Ovary (tissue), 9 donors: ENCODE results near the gene CDC40. TPM values are rescaled to one million over a fixed set of nuclear protein-coding genes. Genes with fewer than 3 reads are reported as not detected.

Source experiments
- DNase-seq, 5 donors: peaks; one replicate each; pipeline ENCODE4 v3.0.0-alpha.2; 2019 to 2020
- H3K27ac ChIP-seq, 2 donors: fragments of 200-600 bp; one replicate each; pipeline versions ENCODE4 v1.5.1 to v1.8.0; 2019 to 2022
- H3K27me3 ChIP-seq: fragments of 200-600 bp; one replicate; pipeline ENCODE4 v1.8.0; 2022
- H3K36me3 ChIP-seq: fragments of 200-600 bp; sonication (generic); one replicate; pipeline ENCODE4 v1.5.1; 2019
- H3K4me1 ChIP-seq: one replicate; pipeline ENCODE4 v1.8.1; 2013; ENCODE audit warnings: mild to moderate bottlenecking, moderate library complexity; ENCODE audit not compliant: insufficient read depth
- H3K4me3 ChIP-seq: fragments of 200-600 bp; sonication (generic); one replicate; pipeline ENCODE4 v1.5.1; 2017
- H3K9me3 ChIP-seq, 2 donors: fragments of 200-600 bp in 1 of 2; sonication (generic) in 1 of 2; one replicate each; pipeline versions ENCODE4 v1.5.1 to v1.8.1; 2013 to 2019; ENCODE audit warnings: mild to moderate bottlenecking in 1 of 2, moderate library complexity in 1 of 2
- CTCF ChIP-seq, 3 donors: fragments of 450-650 bp in 2 of 3; fragments of 200-600 bp in 1 of 3; IDR thresholded peaks; one replicate each; pipeline versions ENCODE4 v1.5.1 to v1.8.0; 2016 to 2022; ENCODE audit warnings: antibody characterized with exemption in 3 of 3, mild to moderate bottlenecking in 1 of 3
- EP300 ChIP-seq: sonication (generic); formaldehyde crosslinking; IDR thresholded peaks from one replicate; pipeline ENCODE4 v1.6.1; 2017; ENCODE audit warnings: antibody characterized with exemption
- POLR2A ChIP-seq: fragments of 450-650 bp; IDR thresholded peaks from one replicate; pipeline ENCODE4 v1.6.1; 2017; ENCODE audit warnings: antibody characterized with exemption, mild to moderate bottlenecking, moderate library complexity
- WGBS, 3 donors: extraction: QIAGEN DNeasy Blood & Tissue Kit in 1 of 3; methylation state at CpG; one replicate each; pipeline versions ENCODE4 v1.1.5 to v1.1.7; 2013 to 2017; 5-methylcytosine and 5-hydroxymethylcytosine counted together
- intact Hi-C, 4 donors: fragments of 100-400 bp; cut with DNase I; formaldehyde crosslinking; loops; one replicate each; pipeline versions ENCODE4 v1.11.0 to v1.15.1; 2022 to 2023
- polyA plus RNA-seq, 2 donors: library from polyadenylated mRNA; stranded (reverse); fragments of 200-250 nt in 1 of 2; fragments of 350-450 nt in 1 of 2; fragmentation: Illumina TruSeq in 1 of 2; extraction: RNeasy Lipid Tissue Mini Kit (QIAGEN cat#74804) in 1 of 2; gene quantifications; one replicate each; pipeline ENCODE4 v1.2.3, GENCODE V29; 2013 to 2014
- total RNA-seq, 7 donors: library from RNA; depleted of rRNA in 2 of 7; stranded (reverse); fragments of >200 nt in 2 of 7; fragmentation: NEBNext Ultra II Directional in 3 of 7; extraction: Animal tissue kit (Norgen Biotek cat#: 25700) in 3 of 7; gene quantifications; one replicate each; pipeline versions ENCODE4 v1.1.0 to v1.2.4, GENCODE V29; 2016 to 2023
- donor health status: DM: no; HTN: no; CAD: no; lungs with moderate emphysema.
- donor health status: DM: no; HTN: no; CAD: no.
- donor health status: Bipolar disorder and iron deficiency.
- donor health status: DM: yes; HTN: yes; CAD: no.
- donor health status: DM: no; HTN: no; CAD: no.
- donor health status: DM: yes; HTN: yes; CAD: no.

Gene CDC40
- total and polyA plus RNA-seq, 9 donors, result 12.6 to 23.9 (median 19.6) TPM

- no peak for DNase-seq
- Histone ChIP-seq H3K36me3 (no peaks in the 10 kb centered on the region), H3K9me3 (no peaks in the 10 kb centered on the region), H3K27me3 (no peaks in the 10 kb centered on the region), H3K4me3 (no peak overlapping the region), H3K27ac (no peak overlapping the region), H3K4me1 (no peaks in the 10 kb centered on the region)
- WGBS, 3 donors, result 69 to 83% (median 82%) methylated on average over 1 of the region's 1 CpG
- TF ChIP-seq CTCF (IDR thresholded peaks at IDR 0.05), result no peak
- TF ChIP-seq EP300, result no peak
- no peak for TF ChIP-seq POLR2A
- intact Hi-C loops, result no loop called here
Measured at GRCh38 chr6:110214338-110214737, 34.1 kb downstream of the CDC40 start.

- TF ChIP-seq EP300 (no peak), CTCF (IDR thresholded peaks at IDR 0.05) (no peak), POLR2A (no peak)
- 75 to 77% (median 75%) methylated on average over 5 of the region's 5 CpGs for WGBS, 3 donors
- H3K9me3 ChIP-seq, result no peaks in the 10 kb centered on the region
- no peak overlapping the region for H3K27ac ChIP-seq
- no peaks in the 10 kb centered on the region for H3K4me1 ChIP-seq
- H3K27me3 ChIP-seq, result no peaks in the 10 kb centered on the region
- intact Hi-C loops, result no loop called here
- H3K36me3 ChIP-seq, result no peaks in the 10 kb centered on the region
- no peak for DNase-seq
- no peak overlapping the region for H3K4me3 ChIP-seq
Measured at GRCh38 chr6:110216140-110216539, 35.9 kb downstream of the CDC40 start.

- Histone ChIP-seq H3K36me3 (no peaks in the 10 kb centered on the region), H3K9me3 (no peaks in the 10 kb centered on the region), H3K4me3 (no peak overlapping the region), H3K27me3 (no peaks in the 10 kb centered on the region), H3K4me1 (no peaks in the 10 kb centered on the region), H3K27ac (no peak overlapping the region)
- intact Hi-C loops, result no loop called here
- no peak for TF ChIP-seq POLR2A
- no peak for TF ChIP-seq EP300
- no peak for TF ChIP-seq CTCF (IDR thresholded peaks at IDR 0.05)
- DNase-seq, result no peak
- WGBS, 3 donors, result 77 to 85% (median 79%) methylated on average over 2 of the region's 2 CpGs
Measured at GRCh38 chr6:110217266-110217665, 37.0 kb downstream of the CDC40 start.

DNA sequence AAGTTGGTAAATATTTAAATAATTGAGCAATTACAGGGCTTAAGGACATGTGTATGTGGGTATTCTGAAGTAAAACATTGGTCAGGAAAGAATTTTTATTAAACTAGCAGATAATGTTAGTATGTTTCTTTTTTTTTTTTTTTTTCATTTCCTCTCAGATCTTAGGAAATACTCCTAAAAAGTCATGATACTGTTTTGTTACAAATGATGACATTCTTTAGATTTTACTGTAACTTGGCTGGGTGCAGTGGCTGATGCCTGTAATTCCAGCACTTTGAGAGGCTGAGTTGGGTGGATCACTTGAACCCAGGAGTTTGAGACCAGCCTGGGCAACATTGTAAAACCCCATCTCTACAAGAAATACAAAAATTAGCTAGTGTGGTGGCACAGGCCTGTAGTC is 41.5 kb downstream of the CDC40 start:
- Histone ChIP-seq H3K9me3 (no peaks in the 10 kb centered on the region), H3K4me3 (no peak overlapping the region), H3K4me1 (no peaks in the 10 kb centered on the region), H3K27me3 (no peaks in the 10 kb centered on the region), H3K27ac (no peak overlapping the region), H3K36me3 (no peaks in the 10 kb centered on the region)
- DNase-seq, result no peak
- intact Hi-C loops, result no loop called here
- no peak for TF ChIP-seq POLR2A
- no peak for TF ChIP-seq EP300
- no peak for TF ChIP-seq CTCF (IDR thresholded peaks at IDR 0.05)

DNA sequence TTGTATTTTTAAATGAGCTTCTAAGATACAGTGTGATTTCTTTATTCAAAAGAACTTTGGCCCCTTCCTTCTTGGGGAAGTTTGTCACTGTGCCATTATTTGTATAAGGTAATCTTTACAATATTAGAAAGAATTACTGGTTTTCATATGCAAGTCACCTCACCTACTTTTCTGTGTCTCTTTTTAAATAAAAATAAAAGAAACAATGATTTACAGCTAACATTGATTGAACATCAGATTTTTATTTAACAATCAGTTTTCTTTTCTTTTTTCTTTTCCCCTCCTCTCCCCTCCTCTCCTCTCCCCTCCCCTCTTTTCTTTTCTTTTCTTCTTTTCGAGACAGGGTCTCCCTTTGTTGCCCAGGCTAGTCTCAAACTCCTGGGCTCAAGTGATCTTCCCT is 46.0 kb downstream of the CDC40 start:
- intact Hi-C loops, result no loop called here
- WGBS, 3 donors, result 84 to 97% (median 85%) methylated on average over 1 of the region's 1 CpG
- Histone ChIP-seq H3K36me3 (no peaks in the 10 kb centered on the region), H3K27ac (no peak overlapping the region), H3K4me3 (no peak overlapping the region), H3K27me3 (no peaks in the 10 kb centered on the region), H3K9me3 (no peaks in the 10 kb centered on the region), H3K4me1 (no peaks in the 10 kb centered on the region)
- DNase-seq, result no peak
- no peak for TF ChIP-seq POLR2A
- TF ChIP-seq EP300, result no peak
- TF ChIP-seq CTCF (IDR thresholded peaks at IDR 0.05), result no peak
